SU-DHL-6 (cell line): Measurements from ENCODE around the gene CPN1.

ENCODE experiments used
- H2AFZ ChIP-seq: fragments of 200-600 bp; sonication (generic); 2 replicates; pipeline ENCODE4 v1.6.1; 2014; ENCODE audit warnings: low read depth, mild to moderate bottlenecking, moderate library complexity, mixed read lengths, antibody characterized with exemption, low read length; ENCODE audit not compliant: severe bottlenecking
- H3F3A ChIP-seq: fragments of 200-600 bp; shearing (Covaris generic); 2 replicates; pipeline ENCODE4 v1.6.0; 2016; ENCODE audit warnings: antibody characterized with exemption, mild to moderate bottlenecking; ENCODE audit not compliant: insufficient read depth
- H3K27ac ChIP-seq: fragments of 200-600 bp; sonication (generic); 2 replicates; pipeline ENCODE4 v1.5.1; 2016; ENCODE audit warnings: low read depth, mild to moderate bottlenecking, low read length, moderate library complexity, mixed read lengths
- H3K27me3 ChIP-seq: fragments of 200-600 bp; sonication (generic), shearing (Covaris generic); 2 replicates; pipeline ENCODE4 v1.6.0; 2014; ENCODE audit warnings: mild to moderate bottlenecking, low read length
- H3K36me3 ChIP-seq: fragments of 200-600 bp; sonication (generic); 2 replicates; pipeline ENCODE4 v1.6.1; 2014; ENCODE audit warnings: mild to moderate bottlenecking, low read length, mixed read lengths
- H3K4me2 ChIP-seq: fragments of 300-600, 200-600 bp; shearing (Covaris generic), sonication (generic); 2 replicates; pipeline ENCODE4 v1.6.0; 2014; ENCODE audit warnings: low read length, low read depth, mild to moderate bottlenecking; ENCODE audit not compliant: poor library complexity, severe bottlenecking
- H3K4me3 ChIP-seq: fragments of 200-600 bp; sonication (generic); 2 replicates; pipeline ENCODE4 v1.5.1; 2014; ENCODE audit warnings: antibody characterized with exemption, low read length, mild to moderate bottlenecking, mixed read lengths; ENCODE audit not compliant: insufficient read depth, poor library complexity, severe bottlenecking
- H3K79me2 ChIP-seq: fragments of 200-600 bp; sonication (generic); 2 replicates; pipeline ENCODE4 v1.6.1; 2014; ENCODE audit warnings: mild to moderate bottlenecking, low read length, moderate library complexity; ENCODE audit not compliant: insufficient read depth
- H3K9ac ChIP-seq: fragments of 200-600 bp; sonication (generic); 2 replicates; pipeline ENCODE4 v1.7.0; 2014; ENCODE audit warnings: mild to moderate bottlenecking, low read length
- H3K9me2 ChIP-seq: fragments of 200-600 bp; sonication (generic); replicated peaks from 2 replicates; pipeline ENCODE4 v1.6.1; 2014; ENCODE audit warnings: low read length; ENCODE audit not compliant: insufficient read depth
- H3K9me3 ChIP-seq: fragments of 200-600 bp; sonication (generic); 2 replicates; pipeline ENCODE4 v1.6.1; 2014; ENCODE audit warnings: low read length, mixed read lengths; ENCODE audit not compliant: insufficient read depth
- H4K20me1 ChIP-seq: fragments of 200-600 bp; sonication (generic); 2 replicates; pipeline ENCODE4 v1.6.1; 2014; ENCODE audit warnings: low read depth, mild to moderate bottlenecking, antibody characterized with exemption, low read length, moderate library complexity, mixed read lengths
- EZH2phosphoT487 ChIP-seq: fragments of 200-600 bp; sonication (generic), shearing (Covaris generic); conservative IDR thresholded peaks from 2 replicates; pipeline ENCODE4 v1.6.1; 2018; ENCODE audit warnings: mild to moderate bottlenecking, antibody characterized with exemption, low read length, moderate library complexity, mixed read lengths
- TF ChIP-seq, protein P1 (sequence below): fragments of 200-600 bp; sonication (generic); IDR thresholded peaks from one replicate; pipeline ENCODE4 v1.5.1; 2017; ENCODE audit warnings: antibody characterized with exemption, mild to moderate bottlenecking, low read length, moderate library complexity; ENCODE audit not compliant: insufficient read depth, poor library complexity, severe bottlenecking

CPN1 gene

DNA sequence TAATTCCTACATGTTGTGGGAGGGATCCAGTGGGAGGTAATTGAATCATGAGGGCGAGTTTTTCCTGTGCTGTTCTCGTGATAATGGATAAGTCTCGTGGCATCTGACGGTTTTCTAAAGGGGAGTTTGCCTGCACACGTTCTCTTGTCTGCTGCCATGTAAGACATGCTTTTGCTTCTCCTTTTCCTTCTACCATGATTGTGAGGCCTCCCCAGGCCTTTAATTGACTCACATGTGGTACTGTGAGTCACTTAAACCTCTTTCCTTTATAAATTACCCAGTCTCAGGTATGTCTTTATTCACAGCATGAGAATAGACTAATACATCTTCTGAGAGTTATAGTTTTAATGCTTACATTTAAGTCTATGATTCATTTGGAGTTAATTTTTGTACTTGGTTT lies 22.6 kb upstream of the CPN1 start:
- Histone ChIP-seq H3F3A (no peaks in the 10 kb centered on the region), H3K79me2 (no peaks in the 10 kb centered on the region), H3K9me2 (no peaks in the 10 kb centered on the region), H3K4me3 (no peak overlapping the region), H3K27ac (no peak overlapping the region), H3K9me3 (no peaks in the 10 kb centered on the region), H3K36me3 (no peaks in the 10 kb centered on the region), H3K4me2 (no peak overlapping the region), H3K27me3 (no peaks in the 10 kb centered on the region), H2AFZ (no peak overlapping the region), H3K9ac (no peak overlapping the region), H4K20me1 (no peaks in the 10 kb centered on the region)
- TF ChIP-seq, protein P1, sequence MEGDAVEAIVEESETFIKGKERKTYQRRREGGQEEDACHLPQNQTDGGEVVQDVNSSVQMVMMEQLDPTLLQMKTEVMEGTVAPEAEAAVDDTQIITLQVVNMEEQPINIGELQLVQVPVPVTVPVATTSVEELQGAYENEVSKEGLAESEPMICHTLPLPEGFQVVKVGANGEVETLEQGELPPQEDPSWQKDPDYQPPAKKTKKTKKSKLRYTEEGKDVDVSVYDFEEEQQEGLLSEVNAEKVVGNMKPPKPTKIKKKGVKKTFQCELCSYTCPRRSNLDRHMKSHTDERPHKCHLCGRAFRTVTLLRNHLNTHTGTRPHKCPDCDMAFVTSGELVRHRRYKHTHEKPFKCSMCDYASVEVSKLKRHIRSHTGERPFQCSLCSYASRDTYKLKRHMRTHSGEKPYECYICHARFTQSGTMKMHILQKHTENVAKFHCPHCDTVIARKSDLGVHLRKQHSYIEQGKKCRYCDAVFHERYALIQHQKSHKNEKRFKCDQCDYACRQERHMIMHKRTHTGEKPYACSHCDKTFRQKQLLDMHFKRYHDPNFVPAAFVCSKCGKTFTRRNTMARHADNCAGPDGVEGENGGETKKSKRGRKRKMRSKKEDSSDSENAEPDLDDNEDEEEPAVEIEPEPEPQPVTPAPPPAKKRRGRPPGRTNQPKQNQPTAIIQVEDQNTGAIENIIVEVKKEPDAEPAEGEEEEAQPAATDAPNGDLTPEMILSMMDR: no peak
- no peak for TF ChIP-seq EZH2phosphoT487

DNA sequence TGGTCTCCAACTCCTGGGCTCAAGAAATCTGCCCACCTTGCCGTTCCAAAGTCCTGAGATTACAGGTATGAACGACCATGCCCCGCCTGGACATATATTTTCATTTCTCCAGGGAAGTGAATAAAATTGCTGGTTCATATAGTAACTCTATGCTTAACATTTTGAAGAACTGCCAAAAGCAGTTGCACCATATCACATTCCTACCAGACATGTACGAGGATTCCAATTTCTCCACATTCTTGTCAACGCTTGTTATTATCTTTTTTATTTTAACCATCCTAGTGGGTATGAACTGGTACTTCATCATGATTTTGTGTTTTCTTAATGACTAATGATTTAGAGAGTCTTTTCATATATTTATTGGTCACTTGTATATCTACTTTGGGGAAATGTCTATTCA lies 21.9 kb upstream of the CPN1 start:
- H3K9me3 ChIP-seq: no peaks in the 10 kb centered on the region
- no peak overlapping the region for H3K4me2 ChIP-seq
- TF ChIP-seq, protein P1: no peak
- no peak for TF ChIP-seq EZH2phosphoT487
- no peak overlapping the region for H3K4me3 ChIP-seq
- H3K27ac ChIP-seq: no peak overlapping the region
- no peaks in the 10 kb centered on the region for H3K79me2 ChIP-seq
- no peaks in the 10 kb centered on the region for H3K27me3 ChIP-seq
- no peaks in the 10 kb centered on the region for H3F3A ChIP-seq
- no peaks in the 10 kb centered on the region for H4K20me1 ChIP-seq
- no peak overlapping the region for H2AFZ ChIP-seq
- no peaks in the 10 kb centered on the region for H3K9me2 ChIP-seq
- no peaks in the 10 kb centered on the region for H3K36me3 ChIP-seq
- no peak overlapping the region for H3K9ac ChIP-seq

DNA sequence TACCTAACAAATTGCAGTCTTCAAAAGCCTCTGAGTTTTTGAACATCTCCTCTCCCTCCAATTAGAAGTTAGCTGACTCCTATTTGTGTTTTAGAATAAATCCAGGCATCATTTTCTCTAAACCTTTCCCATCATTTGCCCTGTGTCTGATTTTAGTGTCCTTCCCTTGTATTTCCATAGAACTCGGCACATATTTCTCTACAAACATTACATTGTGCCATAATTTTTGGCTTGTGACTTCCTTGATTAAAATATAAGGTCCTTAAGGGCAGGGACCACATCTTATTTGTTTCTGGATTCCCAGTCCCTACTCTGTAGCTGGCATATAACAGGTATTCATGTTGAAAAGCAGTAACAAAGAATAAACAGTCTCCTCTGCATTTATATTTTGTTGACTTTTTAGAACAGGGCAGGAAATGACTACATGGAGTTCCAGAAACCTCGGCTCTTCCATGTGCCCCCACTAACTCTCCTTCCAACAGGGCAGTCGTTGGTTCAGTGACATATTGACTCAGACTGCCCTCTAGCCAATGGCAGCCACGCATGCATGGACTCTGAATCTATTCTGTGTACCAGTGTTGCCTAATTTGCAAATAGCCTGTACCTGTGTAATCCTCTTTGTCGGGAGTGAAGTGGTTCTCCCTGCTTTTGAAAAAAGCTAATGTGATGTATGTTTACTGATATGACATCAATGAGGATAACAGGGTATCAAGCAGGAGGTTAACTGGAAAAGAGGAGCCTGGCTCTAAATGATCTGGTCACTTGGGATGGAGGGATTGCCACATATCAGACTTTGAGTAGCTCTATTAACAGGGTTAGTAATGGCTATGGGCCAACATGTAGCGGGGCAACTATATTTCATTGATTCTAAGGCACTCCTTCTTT lies 19.8 kb upstream of the CPN1 start:
- Histone ChIP-seq H3F3A (no peaks in the 10 kb centered on the region), H3K27me3 (no peaks in the 10 kb centered on the region), H3K9me3 (no peaks in the 10 kb centered on the region), H3K79me2 (no peaks in the 10 kb centered on the region), H2AFZ (no peak overlapping the region), H3K27ac (no peak overlapping the region), H3K9me2 (no peaks in the 10 kb centered on the region), H3K36me3 (no peaks in the 10 kb centered on the region), H3K4me3 (no peak overlapping the region), H4K20me1 (no peaks in the 10 kb centered on the region), H3K9ac (no peak overlapping the region), H3K4me2 (no peak overlapping the region)
- TF ChIP-seq EZH2phosphoT487: no peak

DNA sequence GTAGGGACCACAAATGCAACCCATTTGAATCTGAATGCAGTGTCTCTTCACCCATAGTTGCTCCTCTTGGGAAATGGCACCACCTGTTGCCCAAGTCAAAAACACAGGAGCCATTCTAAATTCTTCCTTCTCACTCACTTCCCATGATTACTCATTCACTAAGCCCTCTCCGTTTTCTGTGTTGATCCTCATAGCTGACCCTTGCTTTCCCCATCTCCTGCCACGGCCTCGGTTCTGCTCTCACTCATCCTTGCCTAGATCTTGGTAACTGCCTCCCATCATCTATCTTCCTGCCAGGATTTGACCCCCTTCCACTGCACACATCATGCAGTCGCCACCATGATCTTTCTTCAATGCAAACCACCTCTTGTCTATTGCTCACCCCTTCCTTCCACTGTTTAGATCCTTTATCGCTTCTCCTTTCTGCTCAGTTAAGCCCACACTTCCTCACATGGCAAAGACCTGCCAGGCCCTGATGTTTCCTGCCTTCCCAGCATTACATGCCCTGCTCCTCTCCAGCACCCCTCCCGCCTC lies 19.0 kb upstream of the CPN1 start:
- H3K36me3 ChIP-seq: no peaks in the 10 kb centered on the region
- no peak overlapping the region for H2AFZ ChIP-seq
- H4K20me1 ChIP-seq: no peaks in the 10 kb centered on the region
- H3K9me3 ChIP-seq: no peaks in the 10 kb centered on the region
- H3K9me2 ChIP-seq: no peaks in the 10 kb centered on the region
- TF ChIP-seq, protein P1: no peak
- no peak for TF ChIP-seq EZH2phosphoT487
- H3K4me3 ChIP-seq: no peak overlapping the region
- H3K9ac ChIP-seq: no peak overlapping the region
- H3F3A ChIP-seq: no peaks in the 10 kb centered on the region
- no peaks in the 10 kb centered on the region for H3K27me3 ChIP-seq
- H3K79me2 ChIP-seq: no peaks in the 10 kb centered on the region
- H3K27ac ChIP-seq: no peak overlapping the region
- no peak overlapping the region for H3K4me2 ChIP-seq
